Measurements from ENCODE around the gene PGK1.
"Not testable (repeated sequence)": the region's sequence is repeated elsewhere in the genome, so short reads cannot be mapped to it uniquely, and the experiment has no call there.

The PGK1 gene

DNA sequence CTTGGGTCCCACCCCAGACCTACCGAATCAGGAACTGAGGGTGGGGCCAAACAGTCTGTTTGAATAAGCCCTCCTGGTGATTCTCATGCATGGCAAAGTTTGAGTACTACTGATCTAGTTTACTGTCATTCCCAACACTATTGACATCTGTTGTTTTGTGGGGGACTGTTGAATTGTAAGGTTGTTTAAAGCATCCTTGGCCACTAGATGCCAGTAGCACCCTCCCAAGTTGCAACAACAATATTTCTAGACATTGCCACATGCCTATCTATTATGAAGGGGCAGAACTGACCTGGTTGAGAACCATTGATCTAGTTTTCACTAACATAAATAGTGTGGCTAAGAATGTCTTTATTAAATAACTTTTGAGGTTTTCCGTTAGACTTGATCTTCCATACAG, 20.3 kb downstream of the PGK1 start:
- peaks cover 29% of the 10 kb centered on the region for H3K36me3 ChIP-seq (ENCODE audit: low read length)
- peaks cover 6% of the 10 kb centered on the region for H4K20me1 ChIP-seq (ENCODE audit: low read depth, low read length)
- H3K9me2 ChIP-seq (replicated peaks; ENCODE audit: insufficient read depth, low read length), result no peaks in the 10 kb centered on the region
- no peak overlapping the region for H3K27ac ChIP-seq (ENCODE audit: low read depth, low read length)
- no peak for TF ChIP-seq EZH2phosphoT487 (conservative IDR thresholded peaks at IDR 0.05; ENCODE audit: low read length)
- TF ChIP-seq, protein P1, sequence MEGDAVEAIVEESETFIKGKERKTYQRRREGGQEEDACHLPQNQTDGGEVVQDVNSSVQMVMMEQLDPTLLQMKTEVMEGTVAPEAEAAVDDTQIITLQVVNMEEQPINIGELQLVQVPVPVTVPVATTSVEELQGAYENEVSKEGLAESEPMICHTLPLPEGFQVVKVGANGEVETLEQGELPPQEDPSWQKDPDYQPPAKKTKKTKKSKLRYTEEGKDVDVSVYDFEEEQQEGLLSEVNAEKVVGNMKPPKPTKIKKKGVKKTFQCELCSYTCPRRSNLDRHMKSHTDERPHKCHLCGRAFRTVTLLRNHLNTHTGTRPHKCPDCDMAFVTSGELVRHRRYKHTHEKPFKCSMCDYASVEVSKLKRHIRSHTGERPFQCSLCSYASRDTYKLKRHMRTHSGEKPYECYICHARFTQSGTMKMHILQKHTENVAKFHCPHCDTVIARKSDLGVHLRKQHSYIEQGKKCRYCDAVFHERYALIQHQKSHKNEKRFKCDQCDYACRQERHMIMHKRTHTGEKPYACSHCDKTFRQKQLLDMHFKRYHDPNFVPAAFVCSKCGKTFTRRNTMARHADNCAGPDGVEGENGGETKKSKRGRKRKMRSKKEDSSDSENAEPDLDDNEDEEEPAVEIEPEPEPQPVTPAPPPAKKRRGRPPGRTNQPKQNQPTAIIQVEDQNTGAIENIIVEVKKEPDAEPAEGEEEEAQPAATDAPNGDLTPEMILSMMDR (IDR thresholded peaks at IDR 0.05; ENCODE audit: insufficient read depth, low read length, poor library complexity, severe bottlenecking), result no peak
- no peak overlapping the region for H2AFZ ChIP-seq (ENCODE audit: low read depth, low read length, severe bottlenecking)
- H3K4me2 ChIP-seq (ENCODE audit: low read depth, low read length, poor library complexity, severe bottlenecking), result no peak overlapping the region
- no peaks in the 10 kb centered on the region for H3K27me3 ChIP-seq (ENCODE audit: low read length)
- no peak overlapping the region for H3K9ac ChIP-seq (ENCODE audit: low read length)
- no peaks in the 10 kb centered on the region for H3K9me3 ChIP-seq (ENCODE audit: insufficient read depth, low read length)
- peaks cover 11% of the 10 kb centered on the region; the same call in 1 of the 2 replicates for H3F3A ChIP-seq (ENCODE audit: insufficient read depth)
- H3K4me3 ChIP-seq (ENCODE audit: insufficient read depth, low read length, poor library complexity, severe bottlenecking), result no peak overlapping the region
- no peaks in the 10 kb centered on the region for H3K79me2 ChIP-seq (ENCODE audit: insufficient read depth, low read length)

DNA sequence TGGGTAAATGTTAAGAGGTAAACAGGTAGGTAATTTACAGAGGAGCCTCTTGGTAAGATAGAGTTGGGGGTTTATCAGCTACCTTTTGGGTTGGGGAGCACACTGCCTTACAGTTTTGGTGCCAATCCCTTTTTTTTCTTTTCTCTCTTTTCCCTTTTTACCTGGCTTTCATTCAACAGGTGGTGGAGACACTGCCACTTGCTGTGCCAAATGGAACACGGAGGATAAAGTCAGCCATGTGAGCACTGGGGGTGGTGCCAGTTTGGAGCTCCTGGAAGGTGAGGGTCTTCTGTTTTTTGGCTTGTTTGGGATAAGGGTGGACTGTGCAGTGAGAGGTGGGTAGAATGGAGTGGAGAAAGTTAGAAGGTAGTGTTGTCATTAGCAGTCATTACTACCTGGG, 21.1 kb downstream of the PGK1 start:
- H4K20me1 ChIP-seq (ENCODE audit: low read depth, low read length), result peaks cover 6% of the 10 kb centered on the region
- H3K79me2 ChIP-seq (ENCODE audit: insufficient read depth, low read length), result no peaks in the 10 kb centered on the region
- H3F3A ChIP-seq (ENCODE audit: insufficient read depth), result peaks cover 17% of the 10 kb centered on the region
- H3K27me3 ChIP-seq (ENCODE audit: low read length), result no peaks in the 10 kb centered on the region
- TF ChIP-seq, protein P1 (IDR thresholded peaks at IDR 0.05; ENCODE audit: insufficient read depth, low read length, poor library complexity, severe bottlenecking), result no peak
- no peak for TF ChIP-seq EZH2phosphoT487 (conservative IDR thresholded peaks at IDR 0.05; ENCODE audit: low read length)
- H3K9ac ChIP-seq (ENCODE audit: low read length), result no peak overlapping the region
- no peaks in the 10 kb centered on the region for H3K9me2 ChIP-seq (replicated peaks; ENCODE audit: insufficient read depth, low read length)
- no peak overlapping the region for H3K27ac ChIP-seq (ENCODE audit: low read depth, low read length)
- H3K4me2 ChIP-seq (ENCODE audit: low read depth, low read length, poor library complexity, severe bottlenecking), result no peak overlapping the region
- H2AFZ ChIP-seq (ENCODE audit: low read depth, low read length, severe bottlenecking), result no peak overlapping the region
- peaks cover 29% of the 10 kb centered on the region for H3K36me3 ChIP-seq (ENCODE audit: low read length)
- H3K9me3 ChIP-seq (ENCODE audit: insufficient read depth, low read length), result no peaks in the 10 kb centered on the region
- no peak overlapping the region for H3K4me3 ChIP-seq (ENCODE audit: insufficient read depth, low read length, poor library complexity, severe bottlenecking)

DNA sequence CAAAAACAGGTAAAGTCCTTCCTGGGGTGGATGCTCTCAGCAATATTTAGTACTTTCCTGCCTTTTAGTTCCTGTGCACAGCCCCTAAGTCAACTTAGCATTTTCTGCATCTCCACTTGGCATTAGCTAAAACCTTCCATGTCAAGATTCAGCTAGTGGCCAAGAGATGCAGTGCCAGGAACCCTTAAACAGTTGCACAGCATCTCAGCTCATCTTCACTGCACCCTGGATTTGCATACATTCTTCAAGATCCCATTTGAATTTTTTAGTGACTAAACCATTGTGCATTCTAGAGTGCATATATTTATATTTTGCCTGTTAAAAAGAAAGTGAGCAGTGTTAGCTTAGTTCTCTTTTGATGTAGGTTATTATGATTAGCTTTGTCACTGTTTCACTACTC, 21.7 kb downstream of the PGK1 start:
- H3K36me3 ChIP-seq (ENCODE audit: low read length), result peaks cover 31% of the 10 kb centered on the region
- H3K79me2 ChIP-seq (ENCODE audit: insufficient read depth, low read length); H3K9me2 ChIP-seq (replicated peaks; ENCODE audit: insufficient read depth, low read length): not testable (repeated sequence)

GRCh38 chrX:78129714-78130113, 25.7 kb downstream of the PGK1 start:
- no peak overlapping the region for H3K4me3 ChIP-seq (ENCODE audit: insufficient read depth, low read length, poor library complexity, severe bottlenecking)
- peaks cover 17% of the 10 kb centered on the region; the same call in 1 of the 2 replicates for H3K36me3 ChIP-seq (ENCODE audit: low read length)
- H3K27me3 ChIP-seq (ENCODE audit: low read length), result no peaks in the 10 kb centered on the region
- H3K9me3 ChIP-seq (ENCODE audit: insufficient read depth, low read length), result no peaks in the 10 kb centered on the region
- H3K4me2 ChIP-seq (ENCODE audit: low read depth, low read length, poor library complexity, severe bottlenecking), result no peak overlapping the region
- no peaks in the 10 kb centered on the region for H3K79me2 ChIP-seq (ENCODE audit: insufficient read depth, low read length)
- H3K9ac ChIP-seq (ENCODE audit: low read length), result no peak overlapping the region
- TF ChIP-seq, protein P1 (IDR thresholded peaks at IDR 0.05; ENCODE audit: insufficient read depth, low read length, poor library complexity, severe bottlenecking), result no peak
- TF ChIP-seq EZH2phosphoT487 (conservative IDR thresholded peaks at IDR 0.05; ENCODE audit: low read length), result no peak
- H3F3A ChIP-seq (ENCODE audit: insufficient read depth), result peaks cover 40% of the 10 kb centered on the region
- H3K9me2 ChIP-seq (replicated peaks; ENCODE audit: insufficient read depth, low read length), result no peaks in the 10 kb centered on the region
- H3K27ac ChIP-seq (ENCODE audit: low read depth, low read length), result no peak overlapping the region
- H4K20me1 ChIP-seq (ENCODE audit: low read depth, low read length), result no peaks in the 10 kb centered on the region; the same call in 1 of the 2 replicates
- no peak overlapping the region for H2AFZ ChIP-seq (ENCODE audit: low read depth, low read length, severe bottlenecking)

More for the DNA sequence above, 21.7 kb downstream of the PGK1 start:
- H3K4me2 ChIP-seq (ENCODE audit: low read depth, low read length, poor library complexity, severe bottlenecking); H3K27me3 ChIP-seq (ENCODE audit: low read length); H3K27ac ChIP-seq (ENCODE audit: low read depth, low read length); H2AFZ ChIP-seq (ENCODE audit: low read depth, low read length, severe bottlenecking); H3K4me3 ChIP-seq (ENCODE audit: insufficient read depth, low read length, poor library complexity, severe bottlenecking); H3K9ac ChIP-seq (ENCODE audit: low read length); H4K20me1 ChIP-seq (ENCODE audit: low read depth, low read length); H3K9me3 ChIP-seq (ENCODE audit: insufficient read depth, low read length): not testable (repeated sequence)
- H3F3A ChIP-seq (ENCODE audit: insufficient read depth), result peaks cover 23% of the 10 kb centered on the region

Data from SU-DHL-6 (cell line).